ENCODE data around the gene SUPT3H. TPM values are rescaled to one million over a fixed set of nuclear protein-coding genes. Genes with fewer than 3 reads are reported as not detected.
A peak's percentile ranks its signal among the peaks of the same experiment; 100 is the strongest.

Gene SUPT3H
- total RNA-seq, 1 experiment from 2014 or later: 10.3 TPM

DNA sequence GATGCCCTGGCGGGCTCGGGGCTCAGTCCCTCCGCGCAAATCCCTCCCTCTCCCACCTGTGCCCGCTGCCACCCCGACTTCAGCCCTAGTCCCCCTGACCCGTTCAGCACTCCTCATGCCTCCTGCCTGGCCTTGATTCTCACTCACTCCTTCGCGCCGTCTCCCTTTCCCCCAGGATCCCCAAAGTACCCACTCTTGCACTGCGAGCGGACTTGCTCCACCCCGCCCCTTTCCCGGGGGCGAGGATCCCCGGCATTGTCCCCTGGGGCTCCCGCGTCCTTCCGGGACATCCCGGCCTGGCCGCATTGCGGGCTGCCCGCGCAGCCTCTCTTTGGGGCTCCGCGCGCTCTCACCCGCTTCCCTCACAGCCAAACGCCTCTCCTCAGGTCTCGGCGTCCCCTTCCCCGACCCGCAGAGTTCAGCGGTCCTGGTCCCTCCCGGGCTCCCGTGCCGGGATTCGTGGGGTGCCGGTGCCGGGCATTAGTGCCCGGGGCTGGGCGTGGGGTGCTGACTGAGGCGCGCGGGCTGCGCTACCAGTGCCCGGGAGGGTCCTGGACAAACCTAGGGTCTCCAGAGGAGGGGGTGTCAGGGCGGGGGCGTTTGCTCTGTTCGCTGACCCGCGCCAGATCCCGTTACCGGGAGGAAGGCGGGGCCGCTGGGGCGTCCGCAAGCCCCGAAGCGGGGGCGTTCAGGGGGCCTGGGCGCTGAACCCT lies 45.5 kb upstream of the SUPT3H start:
- Mint-ChIP-seq H3K27me3 (ENCODE audit: unreplicated experiment) (peaks cover 50% of the 10 kb centered on the region), H3K4me3 (ENCODE audit: low read depth, unreplicated experiment) (peak overlapping the region; percentile 82), H3K4me1 (ENCODE audit: low read depth, unreplicated experiment) (no peaks in the 10 kb centered on the region), H3K36me3 (ENCODE audit: insufficient read depth, unreplicated experiment) (peaks cover 22% of the 10 kb centered on the region), H3K9me3 (ENCODE audit: low read depth, unreplicated experiment) (no peaks in the 10 kb centered on the region), H3K27ac (ENCODE audit: unreplicated experiment) (peak overlapping the region; percentile 13)
- intact Hi-C loops (cut with micrococcal nuclease; ENCODE audit: unreplicated experiment): loop anchor here (5.0 kb wide), 1 partner anchor 99 kb away; no protein-coding TSS in a partner anchor
- no TSS peak for BruUV-seq (replicated peaks)
- TF ChIP-seq, protein P1, sequence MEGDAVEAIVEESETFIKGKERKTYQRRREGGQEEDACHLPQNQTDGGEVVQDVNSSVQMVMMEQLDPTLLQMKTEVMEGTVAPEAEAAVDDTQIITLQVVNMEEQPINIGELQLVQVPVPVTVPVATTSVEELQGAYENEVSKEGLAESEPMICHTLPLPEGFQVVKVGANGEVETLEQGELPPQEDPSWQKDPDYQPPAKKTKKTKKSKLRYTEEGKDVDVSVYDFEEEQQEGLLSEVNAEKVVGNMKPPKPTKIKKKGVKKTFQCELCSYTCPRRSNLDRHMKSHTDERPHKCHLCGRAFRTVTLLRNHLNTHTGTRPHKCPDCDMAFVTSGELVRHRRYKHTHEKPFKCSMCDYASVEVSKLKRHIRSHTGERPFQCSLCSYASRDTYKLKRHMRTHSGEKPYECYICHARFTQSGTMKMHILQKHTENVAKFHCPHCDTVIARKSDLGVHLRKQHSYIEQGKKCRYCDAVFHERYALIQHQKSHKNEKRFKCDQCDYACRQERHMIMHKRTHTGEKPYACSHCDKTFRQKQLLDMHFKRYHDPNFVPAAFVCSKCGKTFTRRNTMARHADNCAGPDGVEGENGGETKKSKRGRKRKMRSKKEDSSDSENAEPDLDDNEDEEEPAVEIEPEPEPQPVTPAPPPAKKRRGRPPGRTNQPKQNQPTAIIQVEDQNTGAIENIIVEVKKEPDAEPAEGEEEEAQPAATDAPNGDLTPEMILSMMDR (IDR thresholded peaks at IDR 0.05; ENCODE audit: unreplicated experiment): no peak
- CTCF ChIA-PET: no interaction called here
- no peak for DNase-seq

- Mint-ChIP-seq H3K9me3 (ENCODE audit: low read depth, unreplicated experiment) (no peaks in the 10 kb centered on the region), H3K36me3 (ENCODE audit: insufficient read depth, unreplicated experiment) (peaks cover 22% of the 10 kb centered on the region), H3K4me1 (ENCODE audit: low read depth, unreplicated experiment) (no peaks in the 10 kb centered on the region), H3K27me3 (ENCODE audit: unreplicated experiment) (peaks cover 50% of the 10 kb centered on the region), H3K4me3 (ENCODE audit: low read depth, unreplicated experiment) (peak overlapping the region; percentile 82), H3K27ac (ENCODE audit: unreplicated experiment) (peak overlapping the region; percentile 15)
- peak; percentile 25 for DNase-seq
- BruUV-seq (replicated peaks): no TSS peak
- TF ChIP-seq, protein P1 (IDR thresholded peaks at IDR 0.05; ENCODE audit: unreplicated experiment): no peak
- CTCF ChIA-PET: interaction anchor here (1.5 to 1.6 kb wide), 2 partner anchors 292 to 500 kb away, joined by 5 to 15 read pairs; no protein-coding TSS in a partner anchor
- intact Hi-C loops (cut with micrococcal nuclease; ENCODE audit: unreplicated experiment): loop anchor here (5.0 kb wide), 1 partner anchor 100 kb away; no protein-coding TSS in a partner anchor
Measured at GRCh38 chr6:45422503-45423110, 44.9 kb upstream of the SUPT3H start.

GRCh38 chr6:45421709-45422502 lies 44.2 kb upstream of the SUPT3H start:
- TF ChIP-seq, protein P1 (IDR thresholded peaks at IDR 0.05; ENCODE audit: unreplicated experiment): no peak
- CTCF ChIA-PET: interaction anchor here (1.5 to 1.6 kb wide), 2 partner anchors 293 to 501 kb away, joined by 5 to 15 read pairs; no protein-coding TSS in a partner anchor
- DNase-seq: peak; percentile 61
- no TSS peak for BruUV-seq (replicated peaks)
- Mint-ChIP-seq H3K27ac (ENCODE audit: unreplicated experiment) (peak overlapping the region; percentile 35), H3K4me1 (ENCODE audit: low read depth, unreplicated experiment) (no peaks in the 10 kb centered on the region), H3K27me3 (ENCODE audit: unreplicated experiment) (peaks cover 50% of the 10 kb centered on the region), H3K9me3 (ENCODE audit: low read depth, unreplicated experiment) (no peaks in the 10 kb centered on the region), H3K4me3 (ENCODE audit: low read depth, unreplicated experiment) (peak overlapping the region; percentile 82), H3K36me3 (ENCODE audit: insufficient read depth, unreplicated experiment) (peaks cover 22% of the 10 kb centered on the region)
- intact Hi-C loops (cut with micrococcal nuclease; ENCODE audit: unreplicated experiment): loop anchor here (1.0 to 5.0 kb wide), 2 partner anchors 100 to 292 kb away; no protein-coding TSS in a partner anchor

Data from Calu3 (cell line).